ENCODE measurements around the gene ZFYVE28. TPM values are rescaled to one million over a fixed set of nuclear protein-coding genes. Genes with fewer than 3 reads are reported as not detected.

The ZFYVE28 gene
- total RNA-seq, 1 experiment from 2014 or later, result 1.9 TPM

- no peak for DNase-seq (ENCODE audit: low spot score)
Measured at GRCh38 chr4:2304321-2304876, 114.0 kb downstream of the ZFYVE28 start.

- peak; percentile 3 for DNase-seq (ENCODE audit: low spot score)
Measured at GRCh38 chr4:2303686-2304320, 114.6 kb downstream of the ZFYVE28 start.

GRCh38 chr4:2303121-2303685 is 115.2 kb downstream of the ZFYVE28 start:
- no peak for DNase-seq (ENCODE audit: low spot score)

GRCh38 chr4:2302387-2303119 is 115.9 kb downstream of the ZFYVE28 start:
- DNase-seq (ENCODE audit: low spot score), result no peak

- no peak for DNase-seq (ENCODE audit: low spot score)
Measured at GRCh38 chr4:2301806-2302205, 116.6 kb downstream of the ZFYVE28 start.

- DNase-seq (ENCODE audit: low spot score), result no peak
Measured at GRCh38 chr4:2301225-2301642, 117.2 kb downstream of the ZFYVE28 start.

GRCh38 chr4:2300431-2301224 is 117.8 kb downstream of the ZFYVE28 start:
- no peak for DNase-seq (ENCODE audit: low spot score)

- no peak for DNase-seq (ENCODE audit: low spot score)
Measured at GRCh38 chr4:2299794-2300193, 118.7 kb downstream of the ZFYVE28 start.

GRCh38 chr4:2298532-2298991 is 119.9 kb downstream of the ZFYVE28 start:
- DNase-seq (ENCODE audit: low spot score), result no peak

- DNase-seq (ENCODE audit: low spot score), result no peak
Measured at GRCh38 chr4:2297606-2298531, 120.6 kb downstream of the ZFYVE28 start.

GRCh38 chr4:2296631-2297601 is 121.5 kb downstream of the ZFYVE28 start:
- DNase-seq (ENCODE audit: low spot score), result no peak

GRCh38 chr4:2295900-2296442 is 122.5 kb downstream of the ZFYVE28 start:
- DNase-seq (ENCODE audit: low spot score), result no peak

- no peak for DNase-seq (ENCODE audit: low spot score)
Measured at GRCh38 chr4:2295500-2295899, 122.9 kb downstream of the ZFYVE28 start.

GRCh38 chr4:2292646-2293108 is 125.8 kb downstream of the ZFYVE28 start:
- no peak for DNase-seq (ENCODE audit: low spot score)

- DNase-seq (ENCODE audit: low spot score), result no peak
Measured at GRCh38 chr4:2291705-2292645, 126.5 kb downstream of the ZFYVE28 start.

GRCh38 chr4:2290974-2291704 is 127.3 kb downstream of the ZFYVE28 start:
- no peak for DNase-seq (ENCODE audit: low spot score)

GRCh38 chr4:2290488-2290887 is 128.0 kb downstream of the ZFYVE28 start:
- no peak for DNase-seq (ENCODE audit: low spot score)

All from H4 (cell line).